Kidney (tissue), 14 donors: ENCODE data around the gene C20orf96. TPM values are rescaled to one million over a fixed set of nuclear protein-coding genes. Genes with fewer than 3 reads are reported as not detected.
"Not testable (repeated sequence)": the region's sequence is repeated elsewhere in the genome, so short reads cannot be mapped to it uniquely, and the experiment has no call there.

ENCODE experiments used
- DNase-seq, 5 donors: peaks; one replicate each; pipeline ENCODE4 v3.0.0-alpha.2; 2013 to 2020
- FAIRE-seq: peaks from 2 replicates; lab custom pipeline; 2012; peaks lifted over from hg19 to GRCh38; lab: Jason Lieb, UNC
- H3K27ac ChIP-seq, 2 donors: one replicate each; pipeline ENCODE4 v1.7.0; 2013; ENCODE audit warnings: low read depth in 2 of 2, low read length in 2 of 2, inconsistent platforms in 1 of 2
- H3K27me3 ChIP-seq: one replicate; pipeline ENCODE4 v1.7.1; 2013; ENCODE audit warnings: low read length, inconsistent platforms; ENCODE audit not compliant: control insufficient read depth, insufficient read depth
- H3K36me3 ChIP-seq, 3 donors: one replicate each; pipeline versions ENCODE4 v1.7.0 to v1.7.1; 2013; ENCODE audit warnings: low read length in 3 of 3, control low read depth in 1 of 3, inconsistent platforms in 1 of 3; ENCODE audit not compliant: insufficient read depth in 3 of 3, control insufficient read depth in 2 of 3
- H3K4me1 ChIP-seq, 3 donors: one replicate each; pipeline versions ENCODE4 v1.7.0 to v1.7.1; 2013; ENCODE audit warnings: low read length in 3 of 3, inconsistent platforms in 1 of 3, low read depth in 1 of 3; ENCODE audit not compliant: control insufficient read depth in 2 of 3, insufficient read depth in 2 of 3
- H3K4me3 ChIP-seq, 3 donors: one replicate each; pipeline versions ENCODE4 v1.7.0 to v1.8.1; 2013; ENCODE audit warnings: low read length in 3 of 3, control low read depth in 1 of 3, inconsistent platforms in 1 of 3
- H3K9ac ChIP-seq, 3 donors: one replicate each; pipeline versions ENCODE4 v1.7.0 to v1.7.1; 2013; ENCODE audit warnings: low read length in 3 of 3, control low read depth in 1 of 3, inconsistent platforms in 1 of 3
- H3K9me3 ChIP-seq, 3 donors: one replicate each; pipeline versions ENCODE4 v1.7.0 to v1.7.1; 2013; ENCODE audit warnings: low read length in 3 of 3, control low read depth in 1 of 3, inconsistent platforms in 1 of 3; ENCODE audit not compliant: control insufficient read depth in 2 of 3, insufficient read depth in 1 of 3
- intact Hi-C: fragments of 100-400 bp; cut with DNase I; formaldehyde crosslinking; loops from one replicate; pipeline ENCODE4 v1.11.1; 2022
- polyA plus RNA-seq: library from polyadenylated mRNA; stranded (reverse); fragments of 350-450 nt; fragmentation: Illumina TruSeq; extraction: RNeasy Lipid Tissue Mini Kit (QIAGEN cat#74804); gene quantifications from one replicate; pipeline ENCODE4 v1.2.3, GENCODE V29; 2014; ENCODE audit warnings: low read depth, low replicate concordance; ENCODE audit not compliant: insufficient read depth
- total RNA-seq: library from RNA; stranded (reverse); fragmentation: NEBNext Ultra II Directional; extraction: Animal tissue kit (Norgen Biotek cat#: 25700); gene quantifications from one replicate; pipeline ENCODE4 v1.2.1, GENCODE V29; 2021
- TF ChIP-seq, protein P1 (sequence below): IDR thresholded peaks from 3 replicates; pipeline ENCODE4 v1.5.1; 2012; ENCODE audit warnings: mild to moderate bottlenecking, moderate library complexity, borderline replicate concordance; ENCODE audit not compliant: insufficient read depth; ENCODE audit errors: extremely low read depth
- donor health status: control.
- donor health status: control.
- donor health status: control.
- donor health status: control.
- donor health status: control.
- donor health status: DM: yes; HTN: yes; CAD: no.
- donor health status: Normal renal cell carcinoma (clear cell type).

C20orf96 gene
- total and polyA plus RNA-seq, 2 donors from 2014 or later, result 9.4 to 12.5 TPM

DNA sequence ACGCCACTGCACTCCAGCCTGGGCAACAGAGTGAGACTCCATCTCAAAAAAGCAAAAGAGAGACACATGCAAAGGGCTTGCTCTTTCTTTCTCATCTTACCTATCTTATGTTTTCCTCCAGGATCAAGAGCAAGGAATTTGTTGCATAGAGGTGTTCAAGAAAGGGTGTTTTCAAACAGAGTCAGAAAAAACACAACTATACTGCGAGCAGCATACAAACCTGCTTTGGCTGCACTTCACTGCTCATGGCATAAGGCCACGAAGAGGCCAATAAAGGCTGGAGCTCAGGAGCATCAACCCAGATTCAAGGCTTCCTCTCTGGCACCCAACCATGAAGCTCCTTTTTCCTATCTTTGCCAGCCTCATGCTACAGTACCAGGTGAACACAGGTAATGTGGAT, 63.6 kb downstream of the C20orf96 start, which contains the start of gene DEFB129:
Gene DEFB129, plus strand, starts transcription at position 301 of the 400 bp plus-strand sequence. Its CDS starts 31 bp downstream, at position 332.
- Histone ChIP-seq H3K27me3 (no peaks in the 10 kb centered on the region), H3K9me3 (no peaks in the 10 kb centered on the region), H3K27ac (no peak within 1 kb of the TSS), H3K36me3 (no peaks in the 10 kb centered on the region), H3K4me3 (no peak within 1 kb of the TSS), H3K4me1 (no peaks in the 10 kb centered on the region), H3K9ac (no peak within 1 kb of the TSS)
- DNase-seq (no peak), FAIRE-seq (no peak)
- intact Hi-C loops, result no loop called here
- TF ChIP-seq, protein P1, sequence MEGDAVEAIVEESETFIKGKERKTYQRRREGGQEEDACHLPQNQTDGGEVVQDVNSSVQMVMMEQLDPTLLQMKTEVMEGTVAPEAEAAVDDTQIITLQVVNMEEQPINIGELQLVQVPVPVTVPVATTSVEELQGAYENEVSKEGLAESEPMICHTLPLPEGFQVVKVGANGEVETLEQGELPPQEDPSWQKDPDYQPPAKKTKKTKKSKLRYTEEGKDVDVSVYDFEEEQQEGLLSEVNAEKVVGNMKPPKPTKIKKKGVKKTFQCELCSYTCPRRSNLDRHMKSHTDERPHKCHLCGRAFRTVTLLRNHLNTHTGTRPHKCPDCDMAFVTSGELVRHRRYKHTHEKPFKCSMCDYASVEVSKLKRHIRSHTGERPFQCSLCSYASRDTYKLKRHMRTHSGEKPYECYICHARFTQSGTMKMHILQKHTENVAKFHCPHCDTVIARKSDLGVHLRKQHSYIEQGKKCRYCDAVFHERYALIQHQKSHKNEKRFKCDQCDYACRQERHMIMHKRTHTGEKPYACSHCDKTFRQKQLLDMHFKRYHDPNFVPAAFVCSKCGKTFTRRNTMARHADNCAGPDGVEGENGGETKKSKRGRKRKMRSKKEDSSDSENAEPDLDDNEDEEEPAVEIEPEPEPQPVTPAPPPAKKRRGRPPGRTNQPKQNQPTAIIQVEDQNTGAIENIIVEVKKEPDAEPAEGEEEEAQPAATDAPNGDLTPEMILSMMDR, result no peak

DNA sequence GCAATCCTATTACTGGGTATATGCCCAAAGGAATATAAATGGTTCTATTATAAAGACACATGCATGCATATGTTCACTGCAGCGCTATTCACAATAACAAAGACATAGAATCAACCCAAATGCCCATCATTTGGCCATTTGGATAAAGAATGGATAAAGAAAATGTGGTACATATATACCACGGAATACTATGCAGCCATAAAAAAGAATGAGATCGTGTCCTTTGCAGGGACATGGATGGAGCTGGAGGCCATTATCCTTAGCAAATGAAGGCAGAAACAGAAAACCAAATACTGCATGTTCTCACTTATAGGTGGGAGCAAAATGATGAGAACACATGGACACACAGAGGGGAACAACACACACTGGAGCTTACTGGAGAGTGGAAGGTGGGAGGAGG, 64.7 kb downstream of the C20orf96 start:
- H3K4me3 ChIP-seq, H3K4me1 ChIP-seq, DNase-seq, H3K9me3 ChIP-seq, H3K36me3 ChIP-seq, H3K27me3 ChIP-seq, FAIRE-seq, intact Hi-C loops, H3K9ac ChIP-seq, H3K27ac ChIP-seq: not testable (repeated sequence)

DNA sequence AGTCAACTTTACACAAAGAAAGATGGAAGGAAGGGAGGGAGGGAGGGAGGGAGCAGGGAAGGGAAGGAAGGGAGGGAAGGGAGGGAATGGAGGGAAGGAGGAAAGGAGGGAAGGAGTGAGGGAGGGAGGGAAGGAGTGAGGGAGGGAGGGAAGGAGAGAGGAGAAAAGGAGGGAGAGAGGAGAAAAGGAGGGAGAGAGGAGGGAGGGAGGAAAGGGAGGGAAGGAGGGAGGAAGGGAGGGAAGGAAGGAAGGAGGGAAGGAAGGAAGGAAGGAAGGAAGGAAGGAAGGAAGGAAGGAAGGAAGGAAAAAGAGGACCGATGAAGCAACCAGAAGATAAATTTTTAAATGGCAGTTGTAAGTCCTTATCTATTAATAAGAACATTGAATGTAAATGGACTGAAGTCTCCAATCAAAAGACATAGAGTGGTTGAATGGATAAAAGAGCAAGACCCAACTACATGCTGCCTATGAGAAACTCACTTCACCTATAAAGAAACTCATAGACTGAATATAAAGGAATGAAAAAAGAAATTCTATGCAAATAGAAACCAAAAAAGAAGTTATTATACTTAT, 69.2 kb downstream of the C20orf96 start:
- DNase-seq (no peak), FAIRE-seq (no peak)
- H3K36me3 ChIP-seq, result no peaks in the 10 kb centered on the region
- no peak overlapping the region for H3K9ac ChIP-seq
- TF ChIP-seq, protein P1, result no peak
- H3K27me3 ChIP-seq, result no peaks in the 10 kb centered on the region
- H3K27ac ChIP-seq, result no peak overlapping the region
- H3K9me3 ChIP-seq, result no peaks in the 10 kb centered on the region
- intact Hi-C loops, result no loop called here
- H3K4me3 ChIP-seq, result no peak overlapping the region
- H3K4me1 ChIP-seq, result no peaks in the 10 kb centered on the region

Other genes with a start within 250 kb of the C20orf96 start
- gene DEFB125, start 203.1 kb downstream of the C20orf96 start, total RNA-seq, result not detected
- gene DEFB125, start 203.1 kb downstream of the C20orf96 start, polyA plus RNA-seq, result not detected
- gene DEFB126, start 148.2 kb downstream of the C20orf96 start, total RNA-seq, result not detected
- not detected for gene DEFB126, start 148.2 kb downstream of the C20orf96 start, polyA plus RNA-seq
- not detected for gene DEFB127, start 133.3 kb downstream of the C20orf96 start, total RNA-seq
- not detected for gene DEFB127, start 133.3 kb downstream of the C20orf96 start, polyA plus RNA-seq
- not detected for gene DEFB128, start 101.0 kb downstream of the C20orf96 start, total RNA-seq
- gene DEFB128, start 101.0 kb downstream of the C20orf96 start, polyA plus RNA-seq, result not detected
- not detected for gene DEFB129, start 63.5 kb downstream of the C20orf96 start, total RNA-seq
- not detected for gene DEFB129, start 63.5 kb downstream of the C20orf96 start, polyA plus RNA-seq
- gene DEFB132, start 33.0 kb downstream of the C20orf96 start, total RNA-seq, result not detected
- gene DEFB132, start 33.0 kb downstream of the C20orf96 start, polyA plus RNA-seq, result 0.24 TPM
- gene ZCCHC3, start 6.8 kb upstream of the C20orf96 start, total RNA-seq, result 16.4 TPM
- gene ZCCHC3, start 6.8 kb upstream of the C20orf96 start, polyA plus RNA-seq, result 12.8 TPM
- 12.7 TPM for gene SOX12, start 34.8 kb upstream of the C20orf96 start, total RNA-seq
- gene SOX12, start 34.8 kb upstream of the C20orf96 start, polyA plus RNA-seq, result 11.3 TPM
- gene NRSN2, start 56.4 kb upstream of the C20orf96 start, total RNA-seq, result 48.1 TPM
- gene NRSN2, start 56.4 kb upstream of the C20orf96 start, polyA plus RNA-seq, result 50.0 TPM
- gene TRIB3, start 90.0 kb upstream of the C20orf96 start, total RNA-seq, result 11.6 TPM
- gene TRIB3, start 90.0 kb upstream of the C20orf96 start, polyA plus RNA-seq, result 4.3 TPM
- gene RBCK1, start 117.5 kb upstream of the C20orf96 start, total RNA-seq, result 93.6 TPM
- gene RBCK1, start 117.5 kb upstream of the C20orf96 start, polyA plus RNA-seq, result 73.0 TPM
- 26.2 TPM for gene TBC1D20, start 171.8 kb upstream of the C20orf96 start, total RNA-seq
- gene TBC1D20, start 171.8 kb upstream of the C20orf96 start, polyA plus RNA-seq, result 19.5 TPM